ENCODE results near the gene MTA1.

The MTA1 gene

GRCh38 chr14:105411017-105411941, 8.3 kb upstream of the MTA1 start:
- no peak for DNase-seq

GRCh38 chr14:105411985-105412770, 7.4 kb upstream of the MTA1 start:
- DNase-seq, result no peak

GRCh38 chr14:105412771-105413543, 6.7 kb upstream of the MTA1 start:
- no peak for DNase-seq

- DNase-seq, result no peak
These were observed 6.1 kb upstream of the MTA1 start for GRCh38 chr14:105413544-105413886.

- DNase-seq, result no peak
These were observed 4.9 kb upstream of the MTA1 start for GRCh38 chr14:105414456-105415371.

- no peak for DNase-seq
These were observed 3.9 kb upstream of the MTA1 start for GRCh38 chr14:105415481-105416428.

- DNase-seq, result no peak
These were observed 3.0 kb upstream of the MTA1 start for GRCh38 chr14:105416671-105417070.

- no peak for DNase-seq
These were observed 1.9 kb upstream of the MTA1 start for GRCh38 chr14:105417690-105418121.

- no peak for DNase-seq
These were observed 1.1 kb upstream of the MTA1 start for GRCh38 chr14:105418269-105419194.

GRCh38 chr14:105420101-105420973, 710 bp downstream of the MTA1 start:
- no peak for DNase-seq

- no peak for DNase-seq
These were observed 1.5 kb downstream of the MTA1 start for GRCh38 chr14:105420974-105421674.

GRCh38 chr14:105421723-105422615, 2.3 kb downstream of the MTA1 start:
- no peak for DNase-seq

- DNase-seq, result no peak
These were observed 3.3 kb downstream of the MTA1 start for GRCh38 chr14:105422695-105423487.

- no peak for DNase-seq
These were observed 4.0 kb downstream of the MTA1 start for GRCh38 chr14:105423488-105424195.

GRCh38 chr14:105424861-105425260, 5.2 kb downstream of the MTA1 start:
- no peak for DNase-seq

Measured in GF-D8 (cell line).